Measurements from ENCODE around the gene COX7C.
"Not testable (repeated sequence)": the region's sequence is repeated elsewhere in the genome, so short reads cannot be mapped to it uniquely, and the experiment has no call there.

COX7C gene

DNA sequence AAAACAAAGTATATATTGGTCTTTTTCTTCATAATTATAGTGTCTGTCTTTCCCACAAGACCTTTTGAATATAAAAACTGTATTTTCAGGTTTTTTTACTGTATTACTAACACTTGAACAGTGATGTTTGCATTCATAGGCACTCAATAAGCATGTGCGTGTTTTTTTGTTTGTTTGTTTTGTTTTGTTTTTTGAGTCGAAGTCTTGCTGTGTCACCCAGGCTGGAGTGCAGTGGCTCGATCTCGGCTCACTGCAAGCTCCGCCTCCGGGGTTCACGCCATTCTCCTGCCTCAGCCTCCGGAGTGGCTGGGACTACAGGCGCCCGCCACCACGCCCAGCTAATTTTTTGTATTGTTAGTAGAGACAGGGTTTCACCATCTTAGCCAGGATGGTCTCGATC lies 46.6 kb upstream of the COX7C start:
- not testable (repeated sequence) for H2BK5ac ChIP-seq (ENCODE audit: low read length); H2AK5ac ChIP-seq (ENCODE audit: low read depth, low read length); H3K9ac ChIP-seq (ENCODE audit: low read depth, low read length, poor library complexity); H2BK120ac ChIP-seq (ENCODE audit: low read depth, low read length); H3K4ac ChIP-seq (ENCODE audit: low read length); DNase-seq (ENCODE audit: low spot score); H3K4me3 ChIP-seq (ENCODE audit: low read length in 2 of 2); H3K27me3 ChIP-seq (ENCODE audit: control insufficient read depth in 3 of 3, insufficient read depth in 3 of 3, low read depth in 1 of 3, low read length in 3 of 3); H3K79me1 ChIP-seq (ENCODE audit: low read depth, low read length); H3K9me3 ChIP-seq (replicated peaks in 1 of 2; ENCODE audit: control insufficient read depth in 2 of 2, insufficient read depth in 1 of 2, low read depth in 1 of 2, low read length in 2 of 2); H3K36me3 ChIP-seq (replicated peaks in 1 of 2; ENCODE audit: control insufficient read depth in 2 of 2, insufficient read depth in 2 of 2, low read length in 2 of 2); H2BK12ac ChIP-seq (ENCODE audit: low read length); H2AFZ ChIP-seq (ENCODE audit: low read length); H3K18ac ChIP-seq (ENCODE audit: low read length); H3K4me2 ChIP-seq (ENCODE audit: insufficient read depth, low read length, poor library complexity, severe bottlenecking); H3K23ac ChIP-seq (ENCODE audit: low read depth, low read length, poor library complexity); H4K8ac ChIP-seq (ENCODE audit: low read depth, low read length); H4K91ac ChIP-seq (ENCODE audit: low read depth, low read length, poor library complexity); H2BK15ac ChIP-seq (ENCODE audit: low read length); H3K4me1 ChIP-seq (ENCODE audit: control insufficient read depth in 2 of 2, insufficient read depth in 1 of 2, low read depth in 1 of 2, low read length in 2 of 2); H3K14ac ChIP-seq (ENCODE audit: low read length); H3K27ac ChIP-seq (replicated peaks; ENCODE audit: low read length)
- no CpG with 5 or more reads among the region's 12 CpGs for WGBS, 2 donors (ENCODE audit: extremely low coverage in 2 of 2, insufficient read length in 2 of 2, insufficient replicate concordance in 1 of 2)

DNA sequence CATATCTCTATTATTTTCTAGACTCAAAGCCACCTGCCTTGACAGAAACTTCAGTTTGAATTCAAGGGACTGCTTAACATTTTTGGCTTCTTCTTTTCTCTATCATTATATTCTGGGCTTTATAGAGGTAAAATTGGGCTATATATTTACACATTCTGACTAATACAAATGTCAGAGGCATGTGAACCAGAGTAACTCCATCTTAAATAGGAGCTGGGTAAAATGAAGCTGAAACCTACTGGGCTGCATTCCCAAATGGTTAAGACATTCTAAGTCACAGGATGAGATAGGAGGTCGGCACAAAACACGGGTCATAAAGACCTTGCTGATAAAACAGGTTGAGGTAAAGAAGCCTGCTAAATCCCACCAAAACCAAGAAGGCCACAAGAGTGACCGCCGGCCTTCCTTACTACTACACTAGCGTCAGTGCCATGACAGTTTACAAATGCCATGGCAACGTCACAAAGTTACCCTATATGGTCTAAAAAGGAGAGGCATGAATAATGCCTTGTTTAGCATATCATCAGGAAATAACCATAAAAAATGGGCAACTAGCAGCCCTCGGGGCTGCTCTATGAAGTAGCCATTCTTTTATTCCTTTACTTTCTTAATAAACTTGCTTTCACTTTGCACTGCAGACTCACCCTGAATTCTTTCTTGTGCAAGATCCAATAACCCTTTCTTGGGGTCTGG lies 44.8 kb upstream of the COX7C start:
- Histone ChIP-seq H2BK5ac (ENCODE audit: low read length) (no peak overlapping the region), H3K9me3 (replicated peaks in 1 of 2; ENCODE audit: control insufficient read depth in 2 of 2, insufficient read depth in 1 of 2, low read depth in 1 of 2, low read length in 2 of 2) (peaks cover 0 to 3% of the 10 kb centered on the region in 2 donors), H3K4me2 (ENCODE audit: insufficient read depth, low read length, poor library complexity, severe bottlenecking) (no peak overlapping the region), H3K14ac (ENCODE audit: low read length) (no peak overlapping the region), H2BK120ac (ENCODE audit: low read depth, low read length) (no peak overlapping the region), H3K27me3 (ENCODE audit: control insufficient read depth in 3 of 3, insufficient read depth in 3 of 3, low read depth in 1 of 3, low read length in 3 of 3) (no peaks in the 10 kb centered on the region), H3K9ac (ENCODE audit: low read depth, low read length, poor library complexity) (no peak overlapping the region), H4K91ac (ENCODE audit: low read depth, low read length, poor library complexity) (no peak overlapping the region), H2AK5ac (ENCODE audit: low read depth, low read length) (no peak overlapping the region), H4K8ac (ENCODE audit: low read depth, low read length) (no peak overlapping the region), H3K18ac (ENCODE audit: low read length) (no peak overlapping the region), H2BK12ac (ENCODE audit: low read length) (no peak overlapping the region), H3K4me1 (ENCODE audit: control insufficient read depth in 2 of 2, insufficient read depth in 1 of 2, low read depth in 1 of 2, low read length in 2 of 2) (no peaks in the 10 kb centered on the region), H3K23ac (ENCODE audit: low read depth, low read length, poor library complexity) (no peak overlapping the region), H3K79me1 (ENCODE audit: low read depth, low read length) (no peaks in the 10 kb centered on the region), H3K36me3 (replicated peaks in 1 of 2; ENCODE audit: control insufficient read depth in 2 of 2, insufficient read depth in 2 of 2, low read length in 2 of 2) (no peaks in the 10 kb centered on the region), H3K4me3 (ENCODE audit: low read length in 2 of 2) (no peak overlapping the region), H3K27ac (replicated peaks; ENCODE audit: low read length) (no peak overlapping the region), H2BK15ac (ENCODE audit: low read length) (no peak overlapping the region), H2AFZ (ENCODE audit: low read length) (no peak overlapping the region), H3K4ac (ENCODE audit: low read length) (no peak overlapping the region)
- no peak for DNase-seq (ENCODE audit: low spot score)
- no CpG with 5 or more reads among the region's 7 CpGs for WGBS, 2 donors (ENCODE audit: extremely low coverage in 2 of 2, insufficient read length in 2 of 2, insufficient replicate concordance in 1 of 2)

DNA sequence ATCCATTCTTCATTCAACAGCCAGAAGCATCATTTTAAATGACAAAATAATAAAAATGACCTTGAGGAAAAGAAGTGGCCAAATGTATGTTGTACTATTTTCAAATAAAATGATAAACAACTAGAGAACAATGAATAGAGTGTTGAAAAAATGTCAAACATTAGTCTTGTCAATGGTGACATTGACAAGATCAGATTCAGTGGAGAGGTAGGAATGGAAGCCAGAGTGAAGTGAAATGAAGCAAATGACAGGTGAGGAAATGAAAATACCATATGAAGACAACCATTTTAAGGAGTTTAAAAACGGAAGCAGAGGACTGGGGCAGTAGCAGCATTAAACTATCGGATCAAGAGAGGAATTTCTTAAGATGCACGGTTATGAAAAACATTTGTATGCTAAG lies 38.2 kb upstream of the COX7C start:
- Histone ChIP-seq H3K27ac (replicated peaks; ENCODE audit: low read length) (no peak overlapping the region), H2AK5ac (ENCODE audit: low read depth, low read length) (no peak overlapping the region), H3K14ac (ENCODE audit: low read length) (no peak overlapping the region), H3K27me3 (ENCODE audit: control insufficient read depth in 3 of 3, insufficient read depth in 3 of 3, low read depth in 1 of 3, low read length in 3 of 3) (no peaks in the 10 kb centered on the region), H3K4me1 (ENCODE audit: control insufficient read depth in 2 of 2, insufficient read depth in 1 of 2, low read depth in 1 of 2, low read length in 2 of 2) (no peaks in the 10 kb centered on the region), H3K36me3 (replicated peaks in 1 of 2; ENCODE audit: control insufficient read depth in 2 of 2, insufficient read depth in 2 of 2, low read length in 2 of 2) (no peaks in the 10 kb centered on the region), H3K18ac (ENCODE audit: low read length) (no peak overlapping the region), H3K23ac (ENCODE audit: low read depth, low read length, poor library complexity) (no peak overlapping the region), H4K8ac (ENCODE audit: low read depth, low read length) (no peak overlapping the region), H4K91ac (ENCODE audit: low read depth, low read length, poor library complexity) (no peak overlapping the region), H2AFZ (ENCODE audit: low read length) (no peak overlapping the region), H3K9me3 (replicated peaks in 1 of 2; ENCODE audit: control insufficient read depth in 2 of 2, insufficient read depth in 1 of 2, low read depth in 1 of 2, low read length in 2 of 2) (no peaks in the 10 kb centered on the region), H3K79me1 (ENCODE audit: low read depth, low read length) (no peaks in the 10 kb centered on the region), H2BK120ac (ENCODE audit: low read depth, low read length) (no peak overlapping the region), H3K9ac (ENCODE audit: low read depth, low read length, poor library complexity) (no peak overlapping the region), H3K4me3 (ENCODE audit: low read length in 2 of 2) (no peak overlapping the region), H3K4me2 (ENCODE audit: insufficient read depth, low read length, poor library complexity, severe bottlenecking) (no peak overlapping the region), H2BK15ac (ENCODE audit: low read length) (no peak overlapping the region), H2BK12ac (ENCODE audit: low read length) (no peak overlapping the region), H3K4ac (ENCODE audit: low read length) (no peak overlapping the region), H2BK5ac (ENCODE audit: low read length) (no peak overlapping the region)
- DNase-seq (ENCODE audit: low spot score), result no peak
- WGBS, 2 donors (ENCODE audit: extremely low coverage in 2 of 2, insufficient read length in 2 of 2, insufficient replicate concordance in 1 of 2), result no CpG with 5 or more reads among the region's 3 CpGs

DNA sequence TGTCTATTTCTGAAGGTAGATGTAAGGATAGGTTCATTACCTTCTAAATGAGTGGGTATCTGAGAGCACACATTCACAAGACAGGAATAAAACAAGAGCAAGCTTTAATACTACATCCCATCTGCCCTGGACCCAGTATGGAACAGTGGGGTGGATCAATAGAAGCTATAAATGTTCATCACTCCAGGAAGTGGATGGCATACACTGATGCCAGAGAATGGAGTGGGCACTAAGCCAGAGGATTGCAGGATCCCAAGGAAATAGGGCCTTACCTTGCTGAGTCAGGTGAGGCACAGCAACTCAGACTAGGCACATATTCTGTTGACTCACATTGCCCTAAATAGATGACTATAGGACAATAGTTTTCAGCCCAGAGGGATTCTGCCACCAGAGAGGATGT lies 21.3 kb upstream of the COX7C start:
- Histone ChIP-seq H3K23ac (ENCODE audit: low read depth, low read length, poor library complexity) (no peak overlapping the region), H3K9me3 (replicated peaks in 1 of 2; ENCODE audit: control insufficient read depth in 2 of 2, insufficient read depth in 1 of 2, low read depth in 1 of 2, low read length in 2 of 2) (no peaks in the 10 kb centered on the region), H4K91ac (ENCODE audit: low read depth, low read length, poor library complexity) (no peak overlapping the region), H2BK15ac (ENCODE audit: low read length) (no peak overlapping the region), H3K36me3 (replicated peaks in 1 of 2; ENCODE audit: control insufficient read depth in 2 of 2, insufficient read depth in 2 of 2, low read length in 2 of 2) (no peaks in the 10 kb centered on the region), H2AK5ac (ENCODE audit: low read depth, low read length) (no peak overlapping the region), H3K18ac (ENCODE audit: low read length) (no peak overlapping the region), H3K79me1 (ENCODE audit: low read depth, low read length) (no peaks in the 10 kb centered on the region), H3K9ac (ENCODE audit: low read depth, low read length, poor library complexity) (peak overlapping the region; percentile 2), H3K27ac (replicated peaks; ENCODE audit: low read length) (no peak overlapping the region), H3K4me2 (ENCODE audit: insufficient read depth, low read length, poor library complexity, severe bottlenecking) (no peak overlapping the region), H3K4me3 (ENCODE audit: low read length in 2 of 2) (no peak overlapping the region), H3K4ac (ENCODE audit: low read length) (no peak overlapping the region), H2BK5ac (ENCODE audit: low read length) (no peak overlapping the region), H4K8ac (ENCODE audit: low read depth, low read length) (no peak overlapping the region), H3K27me3 (ENCODE audit: control insufficient read depth in 3 of 3, insufficient read depth in 3 of 3, low read depth in 1 of 3, low read length in 3 of 3) (no peaks in the 10 kb centered on the region), H2BK12ac (ENCODE audit: low read length) (no peak overlapping the region), H2AFZ (ENCODE audit: low read length) (no peak overlapping the region), H2BK120ac (ENCODE audit: low read depth, low read length) (no peak overlapping the region), H3K14ac (ENCODE audit: low read length) (no peak overlapping the region), H3K4me1 (ENCODE audit: control insufficient read depth in 2 of 2, insufficient read depth in 1 of 2, low read depth in 1 of 2, low read length in 2 of 2) (no peaks in the 10 kb centered on the region)
- DNase-seq (ENCODE audit: low spot score), result no peak
